Measurements from ENCODE around the gene DLG2.

The DLG2 gene

DNA sequence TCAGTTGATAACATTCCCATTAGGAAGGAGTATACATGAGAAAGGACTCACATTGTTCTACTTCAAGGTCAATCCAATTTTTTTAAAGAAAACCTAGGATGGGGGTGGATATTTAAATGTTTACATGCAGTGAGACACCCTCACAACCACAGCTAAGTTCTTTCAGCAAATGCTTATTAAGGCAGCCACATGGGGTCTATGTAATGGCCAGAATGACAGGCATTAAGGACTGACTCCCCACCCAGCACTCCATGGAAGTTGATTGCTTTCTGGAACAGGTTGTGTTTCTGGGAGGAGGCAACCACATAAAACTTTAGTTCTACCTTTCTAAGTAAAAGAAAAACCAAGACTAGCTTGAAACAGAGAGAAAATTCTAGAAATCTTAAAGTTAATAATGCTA, 1678.9 kb downstream of the DLG2 start:
- no peak for DNase-seq

DNA sequence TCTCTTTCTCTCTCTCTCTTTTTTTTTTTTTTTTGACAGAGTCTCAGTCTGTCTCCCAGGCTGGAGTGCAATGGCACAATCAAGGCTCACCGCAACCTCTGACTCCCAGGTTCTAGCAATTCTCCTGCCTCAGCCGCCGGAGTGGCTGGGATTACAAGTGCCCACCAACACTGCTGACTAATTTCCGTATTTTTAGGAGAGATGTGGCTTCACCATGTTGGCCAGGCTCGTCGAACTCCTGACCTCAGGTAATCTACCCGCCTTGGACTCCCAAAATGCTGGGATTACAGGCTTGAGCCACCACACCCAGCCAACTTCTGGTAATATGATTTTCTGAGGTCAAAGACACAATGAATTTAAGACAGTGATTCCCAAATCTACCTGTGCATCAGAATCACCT, 1681.2 kb downstream of the DLG2 start:
- DNase-seq, result no peak

DNA sequence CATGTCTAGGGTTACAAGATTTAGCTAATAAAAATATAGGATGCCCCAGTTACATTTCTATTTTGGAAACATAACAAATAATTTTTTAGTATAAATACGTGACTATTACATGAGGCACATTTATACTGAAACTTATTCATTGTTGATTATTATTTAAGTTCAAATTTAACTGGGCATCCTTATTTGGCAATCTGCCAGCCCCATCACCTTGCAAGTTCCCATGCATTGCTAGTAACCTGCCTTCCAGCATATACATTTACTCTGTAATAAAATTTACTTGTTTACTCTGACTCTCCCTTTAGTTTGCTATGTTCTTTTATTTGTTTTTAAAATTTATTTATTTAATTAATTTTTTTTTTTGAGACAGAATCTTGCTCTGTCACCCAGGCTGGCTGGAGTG, 1686.1 kb downstream of the DLG2 start:
- DNase-seq, result no peak

DNA sequence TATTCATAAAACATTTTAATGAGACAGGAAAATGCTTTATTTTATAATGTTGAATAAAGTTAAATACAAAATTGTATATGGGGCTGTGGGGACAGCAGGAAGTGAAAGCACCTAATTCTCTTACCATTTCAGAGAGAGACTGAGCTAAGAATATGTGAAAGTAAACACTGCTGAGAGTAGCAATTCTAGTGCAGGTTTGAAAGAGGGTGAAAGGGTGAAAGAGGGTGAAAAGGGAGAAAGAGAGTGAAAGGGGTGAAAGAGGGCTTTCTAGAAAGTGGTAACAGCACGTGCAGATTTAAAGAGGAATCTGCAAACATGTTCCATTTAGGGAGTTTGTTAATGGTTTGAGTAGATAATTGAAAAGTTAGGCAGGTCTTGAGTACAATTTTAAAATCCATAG, 1689.0 kb downstream of the DLG2 start:
- DNase-seq, result no peak

DNA sequence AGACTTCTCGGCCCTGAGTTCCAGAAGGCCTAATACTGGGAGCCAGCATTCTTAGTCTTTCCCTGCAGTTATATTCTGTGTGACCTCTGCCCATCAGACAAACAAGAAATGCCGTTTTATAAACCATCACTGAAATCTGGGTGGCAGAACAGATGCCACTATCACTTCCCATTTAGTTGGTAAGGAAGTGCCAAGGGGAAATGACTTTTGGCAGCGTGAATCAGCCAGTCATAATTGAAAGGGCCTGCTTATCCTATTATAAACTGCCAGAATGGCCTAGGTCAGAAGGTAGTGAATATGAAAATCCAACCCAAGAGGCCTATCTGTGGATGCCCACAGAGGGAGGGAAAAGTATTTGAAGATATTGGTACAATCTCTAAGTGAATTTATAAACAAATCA, 1694.1 kb downstream of the DLG2 start:
- DNase-seq, result no peak

DNA sequence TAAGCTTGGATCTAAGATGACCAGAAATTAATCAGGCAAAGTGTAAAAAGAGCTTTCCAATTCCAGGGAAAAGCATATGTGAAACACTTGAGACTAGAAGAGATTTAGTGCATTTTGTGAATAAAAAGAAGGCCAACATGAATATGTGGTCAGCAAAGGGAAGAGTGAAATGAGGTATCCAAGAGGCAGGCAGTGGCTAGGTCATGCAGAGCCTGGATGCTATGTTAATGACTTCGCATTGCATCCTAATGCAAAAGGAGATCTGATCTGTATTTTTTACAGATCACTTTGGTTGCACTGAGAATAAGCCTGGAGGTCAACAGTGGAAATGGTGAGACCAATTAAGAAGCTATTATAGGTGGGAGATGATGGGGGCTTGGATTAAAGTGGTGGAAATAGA, 1699.7 kb downstream of the DLG2 start:
- no peak for DNase-seq

DNA sequence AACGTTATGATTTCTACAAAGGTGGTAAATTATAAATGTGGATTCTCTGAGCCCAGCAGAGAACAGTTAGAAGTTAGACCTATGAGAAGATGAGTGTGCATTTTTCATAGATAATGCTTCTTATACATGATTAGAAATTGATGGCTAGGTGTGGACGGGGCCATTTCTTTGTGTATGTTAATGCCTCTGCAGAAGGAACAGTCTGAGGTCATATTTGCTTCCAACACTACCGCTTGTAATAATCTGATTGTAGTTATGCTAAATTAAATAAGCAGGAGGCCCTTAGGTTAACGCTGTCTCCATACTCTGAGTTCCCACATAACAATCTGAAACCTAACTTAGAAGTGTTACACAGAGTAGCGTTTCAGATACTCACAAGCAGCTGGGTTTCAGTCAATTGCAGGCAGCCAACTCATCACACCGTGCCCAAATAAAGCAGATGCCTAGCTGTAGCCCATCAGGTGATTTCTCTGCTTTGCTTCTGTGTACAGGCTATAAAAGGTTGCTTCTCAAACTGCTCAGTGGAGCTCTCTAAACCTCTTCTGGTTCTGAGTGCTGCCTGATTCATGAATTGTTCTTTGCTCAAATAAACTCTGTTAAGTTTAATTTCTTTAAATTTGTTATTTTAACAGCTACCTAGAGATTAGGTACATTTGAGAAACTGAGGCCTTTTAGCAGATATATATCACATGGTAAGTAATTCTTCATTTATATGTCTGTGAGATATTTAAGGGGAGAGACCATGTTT, 1702.2 kb downstream of the DLG2 start:
- no peak for DNase-seq

DNA sequence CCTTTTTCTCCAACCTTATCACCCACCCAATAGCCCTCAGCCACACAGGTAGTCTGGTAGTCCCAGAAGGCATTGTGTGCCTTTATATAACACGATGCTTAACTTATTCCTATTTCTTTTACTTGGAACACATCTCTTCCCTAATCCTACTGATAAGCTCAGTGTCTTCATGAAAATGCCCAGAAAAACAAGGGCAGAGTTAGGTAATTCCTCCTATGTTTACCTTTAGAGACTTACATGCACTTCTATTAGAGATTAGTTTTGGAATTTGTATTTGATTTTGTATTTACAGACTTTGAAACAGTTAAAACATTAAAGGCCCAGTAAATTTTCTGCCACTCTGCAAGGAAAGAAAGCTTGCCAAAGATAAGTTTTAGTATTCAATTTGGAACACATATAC, 1703.2 kb downstream of the DLG2 start:
- DNase-seq, result no peak

DNA sequence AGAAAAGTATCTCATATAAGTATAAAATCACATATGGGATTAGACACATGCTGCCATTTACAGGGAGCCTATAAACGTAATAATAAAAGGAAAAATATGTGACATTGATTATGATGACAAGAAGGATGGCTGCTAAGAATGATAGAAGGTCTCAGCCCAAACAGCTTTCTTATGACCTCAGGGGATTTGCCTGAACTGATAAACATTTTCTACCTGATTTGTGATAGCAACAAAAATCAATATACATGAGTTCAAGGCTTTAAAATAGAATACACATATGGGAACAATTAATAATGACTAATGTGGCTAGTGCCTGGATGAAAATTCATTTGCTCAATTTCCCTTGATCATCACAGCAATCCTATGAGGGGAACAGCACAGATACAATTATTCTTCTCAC, 1704.2 kb downstream of the DLG2 start:
- DNase-seq, result no peak

DNA sequence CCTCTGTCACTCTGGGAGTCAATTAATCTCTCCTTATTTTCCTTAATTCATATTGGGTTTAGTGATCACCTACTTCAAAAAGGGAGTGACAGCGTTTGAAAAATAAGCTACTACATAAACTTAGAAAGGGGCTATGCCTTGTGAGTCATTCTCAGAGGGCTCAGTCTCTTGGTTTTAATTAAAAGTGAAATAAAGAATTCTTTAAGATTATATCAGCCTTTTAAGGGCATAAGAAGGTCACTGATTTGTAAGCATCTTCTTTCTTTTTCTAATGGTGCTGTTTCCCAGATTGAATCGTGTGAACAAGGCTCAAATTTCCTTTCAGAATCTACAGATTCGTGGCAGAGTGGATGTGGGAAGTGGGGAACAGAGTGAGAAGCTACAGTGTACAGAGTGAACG, 1704.8 kb downstream of the DLG2 start:
- no peak for DNase-seq

DNA sequence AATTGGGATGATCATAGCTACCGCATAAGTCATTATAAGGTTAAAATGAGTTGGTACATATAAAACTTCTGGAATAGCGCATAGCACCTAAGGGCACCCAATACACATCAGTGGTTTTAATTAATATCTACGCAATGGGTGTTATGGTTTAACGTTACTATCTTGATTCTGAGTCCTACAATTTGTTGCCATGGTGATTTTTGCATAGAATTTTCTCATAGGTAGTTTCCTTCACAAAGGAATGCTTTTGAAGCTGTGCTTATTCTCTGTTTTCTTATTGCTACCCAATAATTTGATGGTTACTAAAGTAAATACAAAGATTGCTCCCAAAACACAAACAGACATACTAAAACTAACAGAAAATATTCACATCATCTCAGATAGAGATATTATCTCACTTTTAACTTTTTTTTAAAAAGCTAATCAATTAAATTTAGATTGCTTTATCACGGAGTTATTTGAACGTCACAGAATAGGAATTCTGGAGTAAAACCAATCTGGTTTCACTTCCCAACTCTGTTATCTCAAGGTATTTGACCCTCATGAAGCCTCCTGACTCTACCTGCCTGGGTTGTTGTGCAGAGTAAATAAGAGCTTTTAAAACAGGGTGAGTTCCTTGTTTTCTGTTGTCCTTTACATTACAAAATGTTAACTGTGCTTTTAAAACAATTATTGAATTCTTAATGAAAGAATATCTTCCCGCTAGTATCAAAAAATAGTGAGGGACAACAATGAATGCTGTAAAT, 1705.5 kb downstream of the DLG2 start:
- no peak for DNase-seq

DNA sequence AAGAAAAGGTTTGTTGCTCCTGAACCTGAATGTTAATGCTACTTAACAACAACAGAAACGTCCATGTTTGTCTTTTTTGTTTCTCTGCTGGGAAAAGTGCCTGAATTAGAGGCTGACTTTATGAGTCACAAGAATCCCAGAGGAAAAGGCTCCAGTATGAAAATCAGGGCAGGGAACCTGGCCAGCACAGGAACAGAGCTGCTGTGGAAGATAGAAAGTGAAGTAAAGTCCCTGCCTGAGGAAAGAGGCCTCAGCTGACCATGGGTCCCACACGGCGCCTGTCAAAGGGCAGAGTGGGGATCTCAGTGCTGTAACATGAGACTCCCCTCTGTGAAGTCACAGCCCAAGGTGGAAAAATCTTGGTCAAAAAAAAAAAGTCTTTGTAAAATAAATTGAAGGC, 1708.7 kb downstream of the DLG2 start:
- no peak for DNase-seq

DNA sequence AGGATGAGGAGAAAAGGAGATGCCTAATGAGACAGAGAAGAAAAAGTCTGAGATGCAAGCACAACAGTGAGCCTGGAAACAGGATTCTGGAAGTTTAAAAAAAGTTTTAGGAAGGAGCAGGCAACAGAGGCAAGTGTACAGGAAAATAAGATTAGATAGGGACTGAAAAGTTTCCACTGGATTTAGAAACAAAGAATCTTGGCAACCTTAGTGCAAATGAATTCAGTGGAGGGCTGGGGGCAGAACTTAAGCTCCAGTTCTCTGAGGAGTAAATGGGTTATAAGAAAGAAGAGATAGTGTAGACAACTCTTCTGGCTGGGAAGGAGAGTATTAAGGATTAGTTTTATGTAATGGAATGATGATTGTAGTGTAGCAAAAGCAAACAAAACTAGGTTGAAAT, 1712.1 kb downstream of the DLG2 start:
- DNase-seq, result no peak

DNA sequence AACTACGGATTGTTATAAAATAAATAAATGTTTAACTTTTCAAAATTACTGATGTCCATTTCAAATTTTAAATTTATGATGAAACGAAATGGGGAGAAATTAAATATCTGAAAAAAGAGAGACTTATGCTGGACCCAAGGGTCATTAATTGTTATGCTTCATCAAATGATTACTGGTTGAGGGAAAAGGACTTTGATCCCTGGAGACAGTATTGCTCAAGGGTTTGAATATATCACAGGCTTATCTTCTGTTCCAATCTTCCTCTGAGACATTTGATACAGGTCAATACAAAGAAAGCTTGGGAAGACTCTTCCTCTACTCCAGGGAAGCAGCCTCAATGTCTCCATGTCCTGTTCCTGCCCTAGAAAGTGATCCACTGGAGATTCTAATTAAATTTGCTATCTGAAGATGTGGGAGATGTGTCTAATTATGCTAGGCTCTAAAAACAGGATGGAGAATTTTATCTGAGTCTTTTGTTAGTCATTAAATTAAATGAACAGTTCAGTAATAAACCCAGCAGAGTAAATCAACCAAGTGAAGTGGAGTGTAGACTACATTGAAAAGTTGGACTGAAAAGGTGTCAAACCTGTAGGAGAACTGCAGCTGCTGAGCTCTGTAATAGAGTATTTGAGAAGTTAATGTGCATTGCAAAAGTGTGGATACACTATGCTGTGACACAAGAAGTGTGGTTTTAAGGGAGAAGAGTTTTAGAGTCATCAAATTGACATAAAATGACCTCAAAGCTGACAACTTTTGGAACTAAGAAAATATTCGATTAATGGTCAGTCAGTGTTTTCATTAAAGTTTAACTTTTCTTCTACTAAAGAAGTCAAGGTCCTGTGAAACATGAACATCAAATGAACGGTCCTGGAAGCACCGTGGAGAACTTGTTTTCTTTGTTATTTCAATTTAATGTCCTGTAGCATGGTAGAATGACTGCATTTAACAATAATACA, 1717.3 kb downstream of the DLG2 start:
- DNase-seq, result no peak

DNA sequence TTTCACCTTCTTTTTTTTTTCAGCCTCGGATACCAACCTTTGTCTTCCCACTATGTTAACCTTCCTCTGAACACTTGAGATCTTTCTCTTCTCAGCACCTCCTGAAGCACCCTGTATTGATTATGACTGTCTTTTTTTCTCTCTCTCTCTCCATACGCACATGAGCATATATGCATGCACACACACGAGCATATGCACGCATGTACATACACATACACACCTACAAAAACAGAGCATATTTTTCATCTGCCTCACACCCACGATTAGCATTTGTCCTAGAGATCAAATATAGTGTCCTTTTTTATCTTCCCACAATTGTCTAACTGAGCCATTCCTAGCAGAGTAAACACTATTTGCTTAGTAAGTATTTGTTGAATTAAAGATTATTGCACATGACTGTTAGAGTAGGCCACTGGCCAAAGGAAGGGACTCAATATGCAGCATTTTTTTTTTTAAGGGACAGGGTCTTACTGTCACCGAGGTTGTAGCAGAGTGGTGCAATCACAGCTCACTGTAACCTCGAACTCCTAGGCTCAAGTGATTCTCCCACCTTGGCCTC, 1718.8 kb downstream of the DLG2 start:
- DNase-seq, result no peak

DNA sequence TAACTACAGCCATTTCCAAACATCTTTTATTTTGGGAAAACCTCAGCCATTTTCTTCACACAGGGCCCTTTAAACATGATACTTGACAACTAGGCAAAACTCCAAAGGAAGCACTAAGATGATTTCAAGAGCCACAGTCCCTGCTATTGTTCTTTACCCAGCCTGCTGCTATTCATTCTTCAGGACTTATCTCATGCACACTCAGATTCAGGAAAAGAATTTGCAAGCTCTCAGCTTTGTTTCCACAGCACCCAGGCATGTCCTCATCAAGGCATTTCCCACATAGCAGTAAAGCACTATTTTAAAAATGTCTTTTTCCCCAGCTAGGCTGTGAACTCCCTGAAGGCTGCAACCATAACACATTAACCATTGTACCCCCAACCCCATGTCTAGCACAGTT, 1731.6 kb downstream of the DLG2 start:
- no peak for DNase-seq

DNA sequence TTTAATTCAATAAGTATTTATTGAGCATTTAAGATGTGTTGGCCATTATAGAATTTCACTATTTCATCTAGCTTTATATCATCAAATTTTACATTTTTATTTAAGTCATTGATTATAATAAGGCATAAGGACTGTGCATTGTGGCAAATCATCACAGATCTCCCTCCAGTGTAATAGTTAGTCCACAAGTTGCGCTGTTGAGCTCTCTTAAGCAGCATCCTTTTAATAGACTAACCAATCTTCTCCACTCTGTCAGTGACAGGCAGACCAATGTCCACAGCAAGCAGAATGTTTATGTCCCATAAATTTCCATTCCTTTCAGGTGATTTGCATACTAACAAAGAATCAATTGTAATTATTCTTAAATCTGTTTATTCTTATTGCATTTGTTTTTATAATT, 1745.7 kb downstream of the DLG2 start:
- no peak for DNase-seq

DNA sequence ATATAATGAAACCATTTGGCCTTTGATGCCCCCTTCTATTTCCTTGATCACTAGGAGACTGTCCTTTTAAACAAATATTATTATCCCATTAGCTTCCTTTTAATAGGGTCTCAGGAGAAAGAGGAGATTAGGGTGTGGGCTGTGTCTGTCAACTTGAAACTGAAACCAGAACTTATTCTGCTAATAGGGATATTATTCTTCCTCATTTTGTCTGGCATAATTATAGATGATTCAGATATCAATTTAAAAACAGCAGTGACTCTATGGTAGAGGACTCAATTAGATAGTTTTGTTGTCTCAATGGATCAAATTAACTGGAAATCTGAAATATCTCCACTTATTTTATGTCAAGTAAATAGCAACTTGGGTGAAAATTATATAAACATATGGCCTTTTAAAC, 1756.1 kb downstream of the DLG2 start:
- DNase-seq, result no peak

DNA sequence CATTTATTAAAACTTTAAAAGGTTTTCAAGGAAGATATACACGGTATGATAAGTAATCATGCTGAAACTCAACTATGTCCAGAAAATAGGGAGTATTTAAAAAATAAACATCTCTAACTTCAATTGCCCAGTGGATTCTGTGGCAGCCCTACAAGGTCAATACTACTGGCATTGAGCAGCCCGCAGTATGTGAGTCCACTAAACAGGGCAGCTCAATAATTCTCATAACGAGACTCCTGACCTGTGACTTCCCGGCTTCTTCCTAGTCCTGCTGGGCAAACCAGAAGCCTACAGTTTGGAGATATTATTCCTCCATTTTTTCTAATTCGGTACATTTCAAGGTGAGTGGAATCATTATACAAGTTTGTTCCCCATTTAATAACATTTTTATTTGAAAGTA, 1760.5 kb downstream of the DLG2 start:
- no peak for DNase-seq

DNA sequence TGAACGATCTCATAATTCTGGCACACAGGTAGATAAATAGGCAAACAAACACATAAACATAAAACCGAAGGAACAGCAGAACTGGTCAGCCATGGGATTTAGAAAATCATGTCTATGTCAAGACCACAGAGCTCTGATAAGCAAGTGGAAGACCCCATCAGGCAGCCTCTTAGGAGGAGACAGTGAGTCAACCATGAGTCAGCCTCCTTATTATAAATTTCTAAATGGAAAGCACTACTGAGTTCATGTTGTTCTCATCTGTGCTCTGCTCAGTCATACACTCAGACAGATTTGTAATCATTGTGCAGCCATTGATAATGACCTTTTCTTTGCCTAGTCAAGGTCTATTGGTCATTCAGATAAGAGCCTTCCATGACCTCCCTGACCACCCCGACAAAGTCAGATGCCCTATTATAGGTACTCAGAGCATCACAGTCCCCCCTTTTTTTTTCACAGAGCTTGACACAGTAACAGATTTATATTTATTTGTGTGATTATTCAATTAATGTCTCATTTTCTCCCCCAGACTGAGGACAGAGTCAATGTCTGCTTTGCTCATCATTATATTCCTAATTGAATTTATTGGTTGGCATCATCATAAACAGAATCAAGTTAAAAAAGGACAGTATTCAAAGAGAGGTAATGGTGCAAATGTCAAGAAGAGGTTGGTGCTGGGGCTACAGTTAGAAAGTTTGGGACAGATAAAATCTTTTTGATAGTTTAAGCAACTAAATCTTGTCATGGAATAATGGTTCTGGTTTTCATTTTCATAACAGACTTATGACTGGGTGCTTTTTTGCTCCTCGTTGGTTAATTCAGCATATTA, 1761.3 kb downstream of the DLG2 start:
- DNase-seq, result no peak

DNA sequence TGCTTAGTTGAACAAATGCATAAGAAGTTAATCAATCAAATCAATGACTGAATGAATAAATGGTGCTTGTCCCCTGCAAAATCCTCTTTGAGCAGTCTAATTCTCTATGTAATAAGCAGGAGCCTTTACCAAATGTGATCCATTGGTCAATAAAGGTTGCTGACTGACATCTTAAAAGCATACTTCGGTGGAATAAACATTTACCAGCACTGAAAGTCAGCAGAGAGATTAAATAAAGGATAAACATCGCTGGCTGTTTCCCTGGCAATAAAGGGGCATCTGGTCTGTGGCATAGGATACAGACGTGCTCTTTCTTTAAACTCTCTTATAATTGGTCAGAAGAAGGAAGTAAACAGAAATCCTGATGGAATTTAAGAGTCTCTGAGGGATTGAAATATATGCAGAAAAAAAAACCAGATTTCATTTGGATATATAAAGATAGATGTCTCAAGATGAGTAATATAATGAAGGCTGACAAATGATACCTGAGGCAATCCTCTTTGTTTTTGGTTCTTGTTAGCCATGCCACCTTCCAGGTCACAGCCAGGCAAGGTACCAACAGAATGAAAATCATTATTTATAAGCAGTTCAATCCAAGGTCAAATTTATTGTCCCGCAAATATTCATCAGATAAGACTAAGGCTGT, 1762.6 kb downstream of the DLG2 start:
- DNase-seq, result no peak

DNA sequence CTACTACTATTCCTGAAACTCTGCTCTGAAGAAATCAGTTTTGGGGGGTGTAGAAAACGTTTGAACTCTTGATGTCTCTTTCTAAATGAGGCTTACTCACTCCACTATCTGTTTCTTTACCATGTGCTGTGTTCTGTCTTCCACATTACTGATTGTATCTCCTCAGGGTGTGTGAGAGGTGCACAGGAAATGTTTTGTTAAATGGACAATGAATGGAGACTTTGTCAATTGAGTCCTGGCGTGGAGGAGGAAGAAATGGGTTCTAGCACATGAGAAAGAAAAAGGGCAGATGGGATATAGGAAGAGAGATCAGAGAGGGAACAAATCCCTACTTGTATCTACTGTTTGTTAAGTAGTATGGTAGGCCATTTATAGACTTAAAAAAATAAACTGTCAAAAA, 1763.9 kb downstream of the DLG2 start:
- no peak for DNase-seq
